ENCODE data around the gene SCAPER.

SCAPER gene

DNA sequence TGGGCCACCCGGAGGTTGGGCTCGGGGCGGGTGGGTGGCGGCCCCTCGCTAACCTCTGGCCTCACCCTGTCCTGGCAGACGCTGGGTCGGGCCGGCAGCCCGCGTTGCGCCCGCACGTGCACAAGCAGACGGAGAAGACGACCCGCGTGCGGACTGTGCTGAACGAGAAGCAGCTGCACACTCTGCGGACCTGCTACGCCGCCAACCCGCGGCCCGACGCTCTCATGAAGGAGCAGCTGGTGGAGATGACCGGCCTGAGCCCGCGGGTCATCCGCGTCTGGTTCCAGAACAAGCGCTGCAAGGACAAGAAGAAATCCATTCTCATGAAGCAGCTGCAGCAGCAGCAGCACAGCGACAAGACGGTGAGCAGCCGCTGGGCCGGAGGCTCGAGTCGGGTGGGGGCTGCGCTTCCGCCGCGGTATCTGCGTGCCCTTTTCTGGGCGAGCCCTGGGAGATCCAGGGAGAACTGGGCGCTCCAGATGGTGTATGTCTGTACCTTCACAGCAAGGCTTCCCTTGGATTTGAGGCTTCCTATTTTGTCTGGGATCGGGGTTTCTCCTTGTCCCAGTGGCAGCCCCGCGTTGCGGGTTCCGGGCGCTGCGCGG, 564.8 kb downstream of the SCAPER start:
- Histone ChIP-seq H3K27me3 (peaks cover 93% of the 10 kb centered on the region), H3K4me3 (ENCODE audit: low read depth in 1 of 2, low read length in 1 of 2) (peak overlapping the region; percentile 71 to 89), H3K4me1 (ENCODE audit: control insufficient read depth in 1 of 2, insufficient read depth in 1 of 2, low read depth in 1 of 2, low read length in 1 of 2) (peaks cover 79 to 81% of the 10 kb centered on the region in 2 experiments), H3K36me3 (peaks cover 12% of the 10 kb centered on the region), H3K9me3 (peaks cover 8% of the 10 kb centered on the region), H3K27ac (peak overlapping the region; percentile 88)
- TF ChIP-seq, protein P1, sequence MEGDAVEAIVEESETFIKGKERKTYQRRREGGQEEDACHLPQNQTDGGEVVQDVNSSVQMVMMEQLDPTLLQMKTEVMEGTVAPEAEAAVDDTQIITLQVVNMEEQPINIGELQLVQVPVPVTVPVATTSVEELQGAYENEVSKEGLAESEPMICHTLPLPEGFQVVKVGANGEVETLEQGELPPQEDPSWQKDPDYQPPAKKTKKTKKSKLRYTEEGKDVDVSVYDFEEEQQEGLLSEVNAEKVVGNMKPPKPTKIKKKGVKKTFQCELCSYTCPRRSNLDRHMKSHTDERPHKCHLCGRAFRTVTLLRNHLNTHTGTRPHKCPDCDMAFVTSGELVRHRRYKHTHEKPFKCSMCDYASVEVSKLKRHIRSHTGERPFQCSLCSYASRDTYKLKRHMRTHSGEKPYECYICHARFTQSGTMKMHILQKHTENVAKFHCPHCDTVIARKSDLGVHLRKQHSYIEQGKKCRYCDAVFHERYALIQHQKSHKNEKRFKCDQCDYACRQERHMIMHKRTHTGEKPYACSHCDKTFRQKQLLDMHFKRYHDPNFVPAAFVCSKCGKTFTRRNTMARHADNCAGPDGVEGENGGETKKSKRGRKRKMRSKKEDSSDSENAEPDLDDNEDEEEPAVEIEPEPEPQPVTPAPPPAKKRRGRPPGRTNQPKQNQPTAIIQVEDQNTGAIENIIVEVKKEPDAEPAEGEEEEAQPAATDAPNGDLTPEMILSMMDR (IDR thresholded peaks at IDR 0.05): no peak

- Histone ChIP-seq H3K9me3 (peaks cover 8% of the 10 kb centered on the region), H3K36me3 (peaks cover 12% of the 10 kb centered on the region), H3K4me1 (ENCODE audit: control insufficient read depth in 1 of 2, insufficient read depth in 1 of 2, low read depth in 1 of 2, low read length in 1 of 2) (peaks cover 86% of the 10 kb centered on the region in 2 experiments), H3K4me3 (ENCODE audit: low read depth in 1 of 2, low read length in 1 of 2) (peak overlapping the region; percentile 71 to 89), H3K27me3 (peaks cover 93% of the 10 kb centered on the region), H3K27ac (peak overlapping the region; percentile 88)
- TF ChIP-seq, protein P1 (IDR thresholded peaks at IDR 0.05): no peak
These were observed 565.6 kb downstream of the SCAPER start for GRCh38 chr15:76339305-76340197.

DNA sequence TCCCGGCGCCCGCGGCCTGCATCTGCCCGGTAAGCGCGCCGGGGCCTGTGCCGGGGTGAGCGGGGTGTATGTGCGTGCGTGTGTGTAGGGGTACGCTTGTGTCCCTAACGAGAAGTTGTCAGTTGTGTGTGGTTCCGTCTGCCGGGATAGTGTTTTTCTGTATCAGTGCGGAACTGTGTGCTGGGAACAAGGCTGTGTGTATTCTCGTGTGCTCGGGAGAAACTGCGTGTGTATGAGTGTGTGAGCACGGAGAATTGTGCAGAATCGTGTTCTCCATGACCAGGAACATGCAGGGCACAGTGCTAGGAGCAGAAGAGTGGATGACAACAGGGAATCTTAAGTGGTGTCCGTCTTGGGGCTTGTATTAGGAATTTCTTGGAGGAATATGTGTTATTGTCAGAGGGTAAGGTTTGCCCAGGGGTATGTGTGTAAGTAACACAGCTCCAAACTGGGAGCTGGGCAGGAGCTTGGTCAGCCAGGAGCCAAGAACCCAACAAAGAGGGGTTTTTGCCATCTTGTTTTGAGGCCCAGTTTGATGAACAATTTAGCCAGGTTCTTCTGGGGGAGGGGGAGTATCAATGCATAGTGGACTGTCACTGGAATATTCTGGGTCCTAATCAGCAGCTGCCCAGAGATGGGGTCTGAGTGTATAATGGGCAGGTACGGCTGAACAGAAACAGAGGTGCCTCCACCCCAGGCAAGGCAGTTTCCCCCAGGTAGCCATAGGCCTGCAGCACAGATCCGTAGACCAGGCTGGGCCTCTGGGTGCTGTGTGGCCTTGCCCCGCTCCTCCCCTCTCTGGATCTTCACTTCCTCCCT, 566.4 kb downstream of the SCAPER start:
- peak overlapping the region; percentile 71 to 89 for H3K4me3 ChIP-seq (ENCODE audit: low read depth in 1 of 2, low read length in 1 of 2)
- H3K27me3 ChIP-seq: peaks cover 93% of the 10 kb centered on the region
- peak overlapping the region; percentile 88 for H3K27ac ChIP-seq
- H3K9me3 ChIP-seq: peaks cover 8% of the 10 kb centered on the region
- H3K4me1 ChIP-seq (ENCODE audit: control insufficient read depth in 1 of 2, insufficient read depth in 1 of 2, low read depth in 1 of 2, low read length in 1 of 2): peaks cover 85 to 88% of the 10 kb centered on the region in 2 experiments
- H3K36me3 ChIP-seq: peaks cover 12% of the 10 kb centered on the region
- TF ChIP-seq, protein P1 (IDR thresholded peaks at IDR 0.05): no peak

DNA sequence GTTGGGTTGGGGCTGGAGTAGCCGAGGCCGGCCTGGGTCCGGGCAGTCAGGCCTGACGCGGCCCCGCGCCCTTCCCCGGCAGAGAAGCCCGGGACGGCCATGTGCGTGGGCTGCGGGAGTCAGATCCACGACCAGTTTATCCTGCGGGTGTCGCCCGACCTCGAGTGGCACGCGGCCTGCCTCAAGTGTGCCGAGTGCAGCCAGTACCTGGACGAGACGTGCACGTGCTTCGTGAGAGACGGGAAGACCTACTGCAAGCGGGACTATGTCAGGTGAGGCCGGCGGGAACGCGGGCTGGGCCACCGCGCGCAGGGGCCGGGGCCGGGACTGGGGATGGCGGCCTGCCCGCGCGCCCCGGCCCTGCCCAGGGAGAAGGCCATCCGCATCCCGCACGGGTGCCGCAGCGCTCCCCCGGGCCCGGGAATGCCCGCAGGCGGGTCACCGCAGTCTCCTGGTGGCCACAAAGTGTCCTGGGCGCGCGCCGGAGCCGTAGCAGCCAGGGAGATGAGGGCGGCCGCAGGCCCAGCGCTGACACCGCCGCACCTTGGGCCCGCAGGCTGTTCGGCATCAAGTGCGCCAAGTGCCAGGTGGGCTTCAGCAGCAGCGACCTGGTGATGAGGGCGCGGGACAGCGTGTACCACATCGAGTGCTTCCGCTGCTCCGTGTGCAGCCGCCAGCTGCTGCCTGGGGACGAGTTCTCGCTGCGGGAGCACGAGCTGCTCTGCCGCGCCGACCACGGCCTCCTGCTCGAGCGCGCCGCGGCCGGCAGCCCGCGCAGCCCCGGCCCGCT, 567.2 kb downstream of the SCAPER start:
- Histone ChIP-seq H3K9me3 (peaks cover 8% of the 10 kb centered on the region), H3K4me3 (ENCODE audit: low read depth in 1 of 2, low read length in 1 of 2) (peak overlapping the region; percentile 71 to 89), H3K36me3 (peaks cover 12% of the 10 kb centered on the region), H3K27ac (peak overlapping the region; percentile 88), H3K27me3 (peaks cover 93% of the 10 kb centered on the region), H3K4me1 (ENCODE audit: control insufficient read depth in 1 of 2, insufficient read depth in 1 of 2, low read depth in 1 of 2, low read length in 1 of 2) (peaks cover 77 to 81% of the 10 kb centered on the region in 2 experiments)
- TF ChIP-seq, protein P1 (IDR thresholded peaks at IDR 0.05): no peak

All from neutrophil (primary cell).